ENCODE measurements around the gene SLC50A1. TPM values are rescaled to one million over a fixed set of nuclear protein-coding genes. Genes with fewer than 3 reads are reported as not detected.
A peak's percentile ranks its signal among the peaks of the same experiment; 100 is the strongest.

SLC50A1 gene
- total and polyA plus RNA-seq, 12 donors: 5.5 to 33.7 (median 8.2) TPM

DNA sequence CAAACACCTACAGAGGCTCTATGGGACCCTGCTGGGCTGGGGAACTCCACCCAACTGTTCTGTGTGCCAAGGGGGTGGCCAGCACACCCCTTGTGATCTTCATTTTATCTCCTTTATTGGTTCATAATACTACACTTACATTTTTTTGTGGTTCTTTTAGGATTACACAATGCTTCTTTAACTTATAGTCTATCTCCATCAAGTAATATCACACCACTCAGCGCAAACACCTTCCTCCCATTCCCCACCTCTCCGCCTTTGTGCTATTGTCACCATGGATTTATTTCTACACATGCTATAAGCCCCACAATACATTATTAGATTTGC is 41.1 kb upstream of the SLC50A1 start:
- no peaks in the 10 kb centered on the region for H3K36me3 ChIP-seq
- H3K9me3 ChIP-seq: no peaks in the 10 kb centered on the region
- TF ChIP-seq, protein P1, sequence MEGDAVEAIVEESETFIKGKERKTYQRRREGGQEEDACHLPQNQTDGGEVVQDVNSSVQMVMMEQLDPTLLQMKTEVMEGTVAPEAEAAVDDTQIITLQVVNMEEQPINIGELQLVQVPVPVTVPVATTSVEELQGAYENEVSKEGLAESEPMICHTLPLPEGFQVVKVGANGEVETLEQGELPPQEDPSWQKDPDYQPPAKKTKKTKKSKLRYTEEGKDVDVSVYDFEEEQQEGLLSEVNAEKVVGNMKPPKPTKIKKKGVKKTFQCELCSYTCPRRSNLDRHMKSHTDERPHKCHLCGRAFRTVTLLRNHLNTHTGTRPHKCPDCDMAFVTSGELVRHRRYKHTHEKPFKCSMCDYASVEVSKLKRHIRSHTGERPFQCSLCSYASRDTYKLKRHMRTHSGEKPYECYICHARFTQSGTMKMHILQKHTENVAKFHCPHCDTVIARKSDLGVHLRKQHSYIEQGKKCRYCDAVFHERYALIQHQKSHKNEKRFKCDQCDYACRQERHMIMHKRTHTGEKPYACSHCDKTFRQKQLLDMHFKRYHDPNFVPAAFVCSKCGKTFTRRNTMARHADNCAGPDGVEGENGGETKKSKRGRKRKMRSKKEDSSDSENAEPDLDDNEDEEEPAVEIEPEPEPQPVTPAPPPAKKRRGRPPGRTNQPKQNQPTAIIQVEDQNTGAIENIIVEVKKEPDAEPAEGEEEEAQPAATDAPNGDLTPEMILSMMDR (IDR thresholded peaks at IDR 0.05): peak in 1 of 9 donors; percentile 1
- H3K4me3 ChIP-seq: peak overlapping the region in 1 of 10 donors; percentile 5
- ATAC-seq: peak in 1 of 8 donors; percentile 21
- WGBS, 2 donors: 86 to 87% methylated on average over 2 of the region's 2 CpGs
- no peak for DNase-seq
- H3K27me3 ChIP-seq: peaks cover 0 to 8% (median 0%) of the 10 kb centered on the region in 7 donors
- H3K4me1 ChIP-seq: peaks cover 0 to 25% (median 19%) of the 10 kb centered on the region in 9 donors
- H3K27ac ChIP-seq: peak overlapping the region in 8 of 10 donors; percentile 13 to 68 (median 40)
- intact Hi-C loops (cut with DNase I): loop anchor here in 9 of 10 donors (1.0 to 5.0 kb wide), 5 partner anchors 33 to 73 kb away; partner anchors contain the start of gene EFNA1 (in 6 of the 9)

DNA sequence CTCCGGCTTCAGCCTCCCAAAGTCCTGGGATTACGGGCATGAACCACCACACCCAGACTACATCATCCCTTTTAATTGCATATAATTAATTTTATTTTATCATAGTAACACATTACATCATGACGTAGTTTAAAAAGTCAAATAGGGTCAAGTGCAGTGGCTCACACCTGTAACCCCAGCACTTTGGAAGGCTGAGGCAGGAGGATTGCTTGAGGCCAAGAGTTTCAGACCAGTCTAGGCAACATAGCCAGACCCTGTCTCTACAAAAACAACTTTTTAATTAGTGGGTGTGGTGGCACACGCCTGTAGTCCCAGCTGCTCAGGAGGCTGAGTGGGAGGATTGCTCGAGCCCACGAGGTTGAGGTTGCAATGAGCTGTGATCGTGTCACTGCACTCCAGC is 36.3 kb upstream of the SLC50A1 start:
- H3K36me3 ChIP-seq: no peaks in the 10 kb centered on the region
- no peaks in the 10 kb centered on the region for H3K9me3 ChIP-seq
- peaks cover 0 to 8% (median 0%) of the 10 kb centered on the region in 7 donors for H3K27me3 ChIP-seq
- 88 to 89% methylated on average over 7 of the region's 7 CpGs for WGBS, 2 donors
- H3K27ac ChIP-seq: no peak overlapping the region
- intact Hi-C loops (cut with DNase I): no loop called here
- ATAC-seq (no peak), DNase-seq (no peak)
- H3K4me1 ChIP-seq: peaks cover 0 to 21% (median 6%) of the 10 kb centered on the region in 9 donors
- TF ChIP-seq, protein P1 (IDR thresholded peaks at IDR 0.05): no peak
- H3K4me3 ChIP-seq: no peak overlapping the region

DNA sequence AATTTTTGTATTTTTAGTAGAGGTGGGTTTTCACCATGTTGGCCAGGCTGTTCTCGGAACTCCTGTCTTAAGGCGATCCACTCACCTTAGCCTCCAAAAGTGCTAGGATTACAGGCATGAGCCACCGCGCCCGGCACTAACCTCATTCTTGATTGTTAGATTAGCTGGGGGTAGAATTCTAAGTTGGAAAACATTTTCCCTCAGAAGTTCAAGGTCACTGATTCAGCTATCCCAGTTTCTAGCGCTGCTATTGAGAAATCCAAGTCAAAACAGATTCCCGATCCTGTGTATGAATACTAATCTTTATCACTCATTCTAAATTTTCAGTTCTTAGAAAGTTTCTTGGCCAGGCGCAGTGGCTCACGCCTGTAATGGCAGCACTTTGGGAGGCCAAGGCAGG is 32.3 kb upstream of the SLC50A1 start:
- no peak overlapping the region for H3K27ac ChIP-seq
- TF ChIP-seq, protein P1 (IDR thresholded peaks at IDR 0.05): no peak
- no peaks in the 10 kb centered on the region for H3K9me3 ChIP-seq
- WGBS, 2 donors: 90 to 95% methylated on average over 9 of the region's 9 CpGs
- peaks cover 0 to 5% (median 0%) of the 10 kb centered on the region in 7 donors for H3K27me3 ChIP-seq
- H3K4me1 ChIP-seq: peaks cover 0 to 34% (median 16%) of the 10 kb centered on the region in 9 donors
- H3K4me3 ChIP-seq: no peak overlapping the region
- intact Hi-C loops (cut with DNase I): no loop called here
- DNase-seq (no peak), ATAC-seq (no peak)
- H3K36me3 ChIP-seq: no peaks in the 10 kb centered on the region

DNA sequence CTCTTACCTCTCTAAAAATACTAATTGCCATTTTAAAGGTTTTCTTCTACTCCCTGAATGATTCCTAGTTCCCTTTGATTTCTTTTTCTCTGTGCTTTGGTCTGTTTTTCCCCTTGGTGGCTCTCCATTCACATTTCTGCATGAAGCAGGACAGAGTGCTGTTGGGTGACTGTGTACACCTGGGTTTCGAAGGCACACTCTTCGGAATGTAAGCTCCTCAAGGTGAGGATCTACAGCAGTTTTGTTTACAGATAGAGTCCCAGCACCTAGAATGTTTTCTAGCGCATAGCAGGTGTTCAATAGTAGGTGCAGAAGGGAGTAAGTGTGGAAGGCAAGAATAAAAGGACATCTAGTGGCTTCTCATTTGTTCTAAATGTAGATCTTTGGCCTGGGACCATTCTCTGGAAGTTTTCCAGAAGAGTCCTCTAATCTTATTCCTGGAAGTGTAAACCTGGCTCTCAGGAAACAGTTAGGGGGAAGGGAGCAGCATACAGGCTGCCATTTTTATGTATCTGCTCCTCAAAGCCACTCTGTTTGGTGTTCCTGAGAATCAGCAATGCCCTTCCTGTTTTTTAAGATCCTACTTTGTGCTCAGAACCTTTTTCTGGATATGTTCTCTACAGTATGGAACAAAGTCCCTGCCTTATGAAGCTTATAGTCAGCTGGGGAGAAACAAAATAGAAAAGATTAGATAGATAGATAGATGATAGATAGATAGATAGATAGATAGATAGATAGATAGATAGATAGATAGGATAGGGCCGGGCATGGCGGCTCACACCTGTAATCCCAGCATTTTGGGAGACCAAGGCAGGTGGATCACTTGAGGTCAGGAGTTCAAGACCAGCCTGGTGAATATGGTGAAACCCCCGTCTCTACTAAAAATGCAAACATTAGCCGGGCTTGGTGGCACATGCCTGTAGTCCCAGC is 30.8 kb upstream of the SLC50A1 start:
- Histone ChIP-seq H3K27me3 (no peaks in the 10 kb centered on the region), H3K27ac (peak overlapping the region in 3 of 10 donors; percentile 24 to 49 (median 32)), H3K9me3 (no peaks in the 10 kb centered on the region), H3K4me3 (no peak overlapping the region), H3K36me3 (no peaks in the 10 kb centered on the region), H3K4me1 (peaks cover 0 to 34% (median 16%) of the 10 kb centered on the region in 9 donors)
- no peak for DNase-seq
- 77 to 80% methylated on average over 7 of the region's 7 CpGs for WGBS, 2 donors
- peak in 7 of 8 donors; percentile 46 to 81 (median 65) for ATAC-seq
- intact Hi-C loops (cut with DNase I): no loop called here
- TF ChIP-seq, protein P1 (IDR thresholded peaks at IDR 0.05): no peak
